HG03442 (cell line): ENCODE measurements around the gene MIS18A.
"Not testable (repeated sequence)": the region's sequence is repeated elsewhere in the genome, so short reads cannot be mapped to it uniquely, and the experiment has no call there.

Source experiments
- ATAC-seq: cut with Tn5 transposase; IDR thresholded peaks from one replicate; pipeline ENCODE4 v1.9.1; 2021; ENCODE audit warnings: mild to moderate bottlenecking, moderate library complexity; ENCODE audit not compliant: unreplicated experiment

The MIS18A gene

GRCh38 chr21:32306021-32306780 is 27.4 kb upstream of the MIS18A start:
- ATAC-seq = no peak

- no peak for ATAC-seq
These were observed 26.1 kb upstream of the MIS18A start for GRCh38 chr21:32304998-32305397.

- ATAC-seq = no peak
These were observed 24.5 kb upstream of the MIS18A start for GRCh38 chr21:32303385-32303784.

- ATAC-seq = no peak
These were observed 23.7 kb upstream of the MIS18A start for GRCh38 chr21:32302560-32302959.

- no peak for ATAC-seq
These were observed 22.7 kb upstream of the MIS18A start for GRCh38 chr21:32301596-32301995.

GRCh38 chr21:32300117-32300681 is 21.4 kb upstream of the MIS18A start:
- no peak for ATAC-seq

GRCh38 chr21:32299695-32300094 is 20.8 kb upstream of the MIS18A start:
- no peak for ATAC-seq

GRCh38 chr21:32298658-32299081 is 19.8 kb upstream of the MIS18A start, which contains the start of gene MRAP:
MRAP (plus strand) TSS chr21:32298855; CDS start chr21:32298972, 117 bp downstream.
- no peak for ATAC-seq

GRCh38 chr21:32298148-32298559 is 19.3 kb upstream of the MIS18A start:
- ATAC-seq = no peak

- ATAC-seq = no peak
These were observed 18.6 kb upstream of the MIS18A start for GRCh38 chr21:32297449-32297848.

GRCh38 chr21:32285476-32285875 is 6.6 kb upstream of the MIS18A start:
- ATAC-seq = no peak

GRCh38 chr21:32282992-32283391 is 4.1 kb upstream of the MIS18A start:
- ATAC-seq = no peak

GRCh38 chr21:32281531-32281930 is 2.7 kb upstream of the MIS18A start:
- no peak for ATAC-seq

- no peak for ATAC-seq
These were observed 480 bp upstream of the MIS18A start for GRCh38 chr21:32279377-32279680.

- ATAC-seq = no peak
These were observed 746 bp downstream of the MIS18A start for GRCh38 chr21:32278103-32278502.

- ATAC-seq = no peak
These were observed 2.2 kb downstream of the MIS18A start for GRCh38 chr21:32276671-32277070.

GRCh38 chr21:32270748-32271147 is 8.1 kb downstream of the MIS18A start:
- ATAC-seq = no peak

- ATAC-seq = not testable (repeated sequence)
These were observed 13.5 kb downstream of the MIS18A start for GRCh38 chr21:32265321-32265720.

GRCh38 chr21:32261929-32262328 is 16.9 kb downstream of the MIS18A start:
- no peak for ATAC-seq

- ATAC-seq = no peak
These were observed 18.7 kb downstream of the MIS18A start for GRCh38 chr21:32260130-32260529.

GRCh38 chr21:32258786-32259048 is 20.1 kb downstream of the MIS18A start:
- ATAC-seq = not testable (repeated sequence)

- peak; percentile 66 for ATAC-seq
These were observed 20.7 kb downstream of the MIS18A start for GRCh38 chr21:32257962-32258785.
